Caco-2 (cell line): ENCODE results near the gene TCEAL5. TPM values are rescaled to one million over a fixed set of nuclear protein-coding genes. Genes with fewer than 3 reads are reported as not detected.
"Not testable (repeated sequence)": the region's sequence is repeated elsewhere in the genome, so short reads cannot be mapped to it uniquely, and the experiment has no call there.

Source experiments
- BruUV-seq: library from RNA; stranded (reverse); fragments of 400-500 nt; replicated peaks from 2 replicates; lab custom pipeline; 2021; lab: Mats Ljungman, UMichigan
- CTCF ChIA-PET: fragments of 300-600 bp; sonication (Branson Sonifier 250); formaldehyde crosslinking; loops from one replicate; lab custom pipeline; 2022; ENCODE audit warnings: antibody characterized with exemption; lab: Charles Lee
- POLR2A ChIA-PET: fragments of 300-600 bp; sonication (Branson Sonifier 250); formaldehyde crosslinking; loops from one replicate; lab custom pipeline; 2022; ENCODE audit warnings: antibody characterized with exemption; lab: Charles Lee
- DNase-seq, 2 experiments: peaks; one replicate each; pipeline versions ENCODE4 v3.0.0 to v3.0.0-alpha.2; 2020 to 2022
- H3K27me3 ChIP-seq: replicated peaks from 2 replicates; pipeline ENCODE4 v1.6.0; 2011; ENCODE audit warnings: low read length; ENCODE audit not compliant: control insufficient read depth, insufficient read depth
- H3K36me3 ChIP-seq: 2 replicates; pipeline ENCODE4 v1.5.1; 2011; ENCODE audit warnings: low read length; ENCODE audit not compliant: control insufficient read depth, insufficient read depth
- H3K4me1 ChIP-seq: fragments of 250-450 bp; sonication (Bioruptor Pico); 2 replicates; pipeline ENCODE4 v1.5.1; 2020; ENCODE audit warnings: mild to moderate bottlenecking
- H3K4me3 ChIP-seq: 2 replicates; pipeline ENCODE4 v1.5.1; 2011; ENCODE audit warnings: low read depth, mild to moderate bottlenecking, control low read depth, low read length
- H3K9me3 ChIP-seq: fragments of 250-450 bp; sonication (Bioruptor Pico); 2 replicates; pipeline ENCODE4 v1.5.1; 2020; ENCODE audit warnings: mild to moderate bottlenecking, moderate library complexity
- H3K27ac Mint-ChIP-seq: one replicate; pipeline ENCODE4 v1.8.0; 2022; ENCODE audit warnings: mixed read lengths; ENCODE audit not compliant: unreplicated experiment
- H3K27me3 Mint-ChIP-seq: one replicate; pipeline ENCODE4 v1.8.0; 2022; ENCODE audit warnings: mixed read lengths; ENCODE audit not compliant: insufficient read depth, unreplicated experiment
- H3K36me3 Mint-ChIP-seq: one replicate; pipeline ENCODE4 v1.8.0; 2022; ENCODE audit warnings: mild to moderate bottlenecking, mixed read lengths; ENCODE audit not compliant: insufficient read depth, unreplicated experiment
- H3K4me1 Mint-ChIP-seq: one replicate; pipeline ENCODE4 v1.8.0; 2022; ENCODE audit warnings: low read depth, mixed read lengths; ENCODE audit not compliant: unreplicated experiment
- H3K4me3 Mint-ChIP-seq: one replicate; pipeline ENCODE4 v1.8.0; 2022; ENCODE audit warnings: mild to moderate bottlenecking, moderate library complexity, mixed read lengths; ENCODE audit not compliant: unreplicated experiment
- H3K9me3 Mint-ChIP-seq: one replicate; pipeline ENCODE4 v1.8.0; 2022; ENCODE audit warnings: mixed read lengths; ENCODE audit not compliant: unreplicated experiment
- intact Hi-C: fragments of 100-400 bp; cut with micrococcal nuclease; formaldehyde crosslinking; loops from one replicate; pipeline ENCODE4 v1.10.0; 2022; ENCODE audit not compliant: unreplicated experiment
- total RNA-seq: library from RNA; stranded (reverse); gene quantifications from 2 replicates; pipeline ENCODE4 v1.2.3, GENCODE V29; 2022
- TF ChIP-seq, protein P1 (sequence below), 2 experiments: fragments of 200-600 bp in 1 of 2; IDR thresholded peaks; 1 replicate in 1 of 2; 2 replicates in 1 of 2; pipeline versions ENCODE4 v1.5.1 to v1.8.0; 2011 to 2022; ENCODE audit warnings: antibody characterized with exemption in 1 of 2, control low read depth in 1 of 2, inconsistent platforms in 1 of 2, low read depth in 1 of 2, low read length in 1 of 2, mild to moderate bottlenecking in 1 of 2, moderate library complexity in 1 of 2; ENCODE audit not compliant: insufficient read depth in 1 of 2, severe bottlenecking in 1 of 2, unreplicated experiment in 1 of 2

TCEAL5 gene
- total RNA-seq, 1 experiment from 2014 or later: not detected

DNA sequence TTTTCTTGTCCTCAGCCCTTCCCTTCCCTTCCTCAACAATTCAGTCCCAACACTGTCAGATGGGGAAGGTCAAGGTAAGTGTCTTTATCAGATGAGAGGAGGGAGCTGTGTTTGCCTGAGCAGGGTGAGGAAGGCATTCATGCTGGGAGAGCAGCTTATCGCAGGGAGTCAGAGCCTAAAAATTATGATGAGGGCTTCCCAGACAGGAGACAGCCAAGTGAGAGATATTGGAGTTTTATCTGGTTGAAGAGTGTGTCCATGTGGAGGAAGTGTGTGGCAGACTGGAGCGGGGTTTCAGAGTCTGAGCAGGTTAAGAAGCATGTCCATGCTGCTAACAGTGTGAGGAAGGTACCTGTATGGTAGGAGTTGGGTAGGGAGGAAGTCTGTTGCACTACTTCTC, 43.3 kb downstream of the TCEAL5 start:
- Mint-ChIP-seq H3K27ac (no peak overlapping the region), H3K36me3 (no peaks in the 10 kb centered on the region), H3K4me3 (no peak overlapping the region), H3K9me3 (no peaks in the 10 kb centered on the region), H3K4me1 (peaks cover 7% of the 10 kb centered on the region), H3K27me3 (no peaks in the 10 kb centered on the region)
- TF ChIP-seq, protein P1, sequence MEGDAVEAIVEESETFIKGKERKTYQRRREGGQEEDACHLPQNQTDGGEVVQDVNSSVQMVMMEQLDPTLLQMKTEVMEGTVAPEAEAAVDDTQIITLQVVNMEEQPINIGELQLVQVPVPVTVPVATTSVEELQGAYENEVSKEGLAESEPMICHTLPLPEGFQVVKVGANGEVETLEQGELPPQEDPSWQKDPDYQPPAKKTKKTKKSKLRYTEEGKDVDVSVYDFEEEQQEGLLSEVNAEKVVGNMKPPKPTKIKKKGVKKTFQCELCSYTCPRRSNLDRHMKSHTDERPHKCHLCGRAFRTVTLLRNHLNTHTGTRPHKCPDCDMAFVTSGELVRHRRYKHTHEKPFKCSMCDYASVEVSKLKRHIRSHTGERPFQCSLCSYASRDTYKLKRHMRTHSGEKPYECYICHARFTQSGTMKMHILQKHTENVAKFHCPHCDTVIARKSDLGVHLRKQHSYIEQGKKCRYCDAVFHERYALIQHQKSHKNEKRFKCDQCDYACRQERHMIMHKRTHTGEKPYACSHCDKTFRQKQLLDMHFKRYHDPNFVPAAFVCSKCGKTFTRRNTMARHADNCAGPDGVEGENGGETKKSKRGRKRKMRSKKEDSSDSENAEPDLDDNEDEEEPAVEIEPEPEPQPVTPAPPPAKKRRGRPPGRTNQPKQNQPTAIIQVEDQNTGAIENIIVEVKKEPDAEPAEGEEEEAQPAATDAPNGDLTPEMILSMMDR (IDR thresholded peaks at IDR 0.05; ENCODE audit: insufficient read depth in 1 of 2, low read depth in 1 of 2, low read length in 1 of 2, severe bottlenecking in 1 of 2, unreplicated experiment in 1 of 2): no peak
- POLR2A ChIA-PET: no interaction called here
- intact Hi-C loops: no loop called here
- H3K4me3 ChIP-seq: no peak overlapping the region
- H3K36me3 ChIP-seq: no peaks in the 10 kb centered on the region
- H3K27me3 ChIP-seq: no peaks in the 10 kb centered on the region
- no peaks in the 10 kb centered on the region for H3K9me3 ChIP-seq
- no TSS peak for BruUV-seq
- CTCF ChIA-PET: no interaction called here
- no peaks in the 10 kb centered on the region for H3K4me1 ChIP-seq
- no peak for DNase-seq

DNA sequence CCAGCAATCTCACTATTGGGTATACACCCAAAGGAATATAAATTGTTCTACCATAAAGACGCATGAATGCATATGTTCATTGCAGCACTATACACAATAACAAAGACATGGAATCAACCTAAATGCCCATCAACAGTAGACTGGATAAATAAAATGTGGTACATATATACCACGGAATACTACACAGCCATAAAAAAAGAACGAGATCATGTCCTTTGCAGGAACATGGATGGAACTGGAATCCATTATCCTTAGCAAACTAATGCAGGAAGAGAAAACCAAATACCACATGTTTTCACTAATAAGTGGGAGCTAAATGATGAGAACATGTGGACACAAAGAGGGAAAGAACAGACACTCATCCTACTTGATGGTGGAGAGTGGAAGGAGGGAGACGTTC, 50.6 kb downstream of the TCEAL5 start:
- DNase-seq, CTCF ChIA-PET, H3K27me3 ChIP-seq, H3K4me1 ChIP-seq, POLR2A ChIA-PET, H3K4me3 ChIP-seq, H3K9me3 ChIP-seq, H3K27me3 Mint-ChIP-seq, H3K4me3 Mint-ChIP-seq, intact Hi-C loops, H3K4me1 Mint-ChIP-seq, H3K27ac Mint-ChIP-seq, H3K36me3 ChIP-seq, H3K36me3 Mint-ChIP-seq, H3K9me3 Mint-ChIP-seq, BruUV-seq: not testable (repeated sequence)

Other genes starting within 250 kb of the TCEAL5 start
- gene BEX1, start 212.6 kb downstream of the TCEAL5 start, total RNA-seq: not detected in 2 replicates
- 0.41 TPM in 1 of 2 replicates, not detected in the other for gene NXF3, start 183.6 kb downstream of the TCEAL5 start, total RNA-seq
- 2.2 and 2.5 TPM in 2 replicates for gene BEX4, start 61.6 kb downstream of the TCEAL5 start, total RNA-seq
- gene TCEAL8, start 21.6 kb downstream of the TCEAL5 start, total RNA-seq: 21.5 and 22.0 TPM in 2 replicates
- 16.8 and 24.5 TPM in 2 replicates for gene BEX2, start 34.2 kb upstream of the TCEAL5 start, total RNA-seq
- gene TCEAL7, start 53.5 kb upstream of the TCEAL5 start, total RNA-seq: not detected in 2 replicates
- 41.9 and 44.9 TPM in 2 replicates for gene TCEAL9, start 79.8 kb upstream of the TCEAL5 start, total RNA-seq
- 293 and 367 TPM in 2 replicates for gene BEX3, start 99.8 kb upstream of the TCEAL5 start, total RNA-seq
- not detected in 2 replicates for gene RAB40A, start 242.7 kb upstream of the TCEAL5 start, total RNA-seq